ENCODE results near the gene SLC6A6.

The SLC6A6 gene

DNA sequence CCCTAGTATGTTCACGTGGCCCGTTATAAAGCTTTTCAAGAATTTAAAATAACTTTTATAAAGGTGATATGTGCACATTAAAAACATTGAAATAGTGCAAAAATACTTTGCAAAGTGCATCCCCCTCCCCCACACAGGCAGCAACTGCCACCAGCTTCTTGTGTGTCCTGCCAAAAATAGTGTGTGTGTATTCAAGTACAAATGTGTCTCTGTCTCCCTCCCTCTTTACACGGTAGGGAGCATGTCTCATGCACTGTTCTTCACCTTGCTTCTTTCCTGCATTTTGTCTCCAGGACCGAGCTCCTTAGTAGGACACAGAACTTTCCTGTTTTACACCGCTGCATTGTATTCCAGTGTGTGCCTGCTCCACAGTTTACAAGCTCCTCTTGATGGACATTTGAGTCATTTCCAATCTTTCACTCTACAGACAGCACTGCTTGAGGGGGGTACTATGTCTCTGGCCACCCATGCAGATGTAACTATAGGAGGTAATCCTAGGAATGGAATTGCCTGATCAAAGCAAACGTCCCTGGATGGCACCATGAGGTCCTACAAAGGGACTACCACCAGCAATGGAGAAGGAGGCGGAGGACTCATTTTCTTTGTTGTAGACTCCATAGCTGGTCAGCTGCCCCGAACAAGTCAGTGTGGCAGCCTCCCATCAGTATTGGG, 52.4 kb downstream of the SLC6A6 start:
- DNase-seq: no peak

DNA sequence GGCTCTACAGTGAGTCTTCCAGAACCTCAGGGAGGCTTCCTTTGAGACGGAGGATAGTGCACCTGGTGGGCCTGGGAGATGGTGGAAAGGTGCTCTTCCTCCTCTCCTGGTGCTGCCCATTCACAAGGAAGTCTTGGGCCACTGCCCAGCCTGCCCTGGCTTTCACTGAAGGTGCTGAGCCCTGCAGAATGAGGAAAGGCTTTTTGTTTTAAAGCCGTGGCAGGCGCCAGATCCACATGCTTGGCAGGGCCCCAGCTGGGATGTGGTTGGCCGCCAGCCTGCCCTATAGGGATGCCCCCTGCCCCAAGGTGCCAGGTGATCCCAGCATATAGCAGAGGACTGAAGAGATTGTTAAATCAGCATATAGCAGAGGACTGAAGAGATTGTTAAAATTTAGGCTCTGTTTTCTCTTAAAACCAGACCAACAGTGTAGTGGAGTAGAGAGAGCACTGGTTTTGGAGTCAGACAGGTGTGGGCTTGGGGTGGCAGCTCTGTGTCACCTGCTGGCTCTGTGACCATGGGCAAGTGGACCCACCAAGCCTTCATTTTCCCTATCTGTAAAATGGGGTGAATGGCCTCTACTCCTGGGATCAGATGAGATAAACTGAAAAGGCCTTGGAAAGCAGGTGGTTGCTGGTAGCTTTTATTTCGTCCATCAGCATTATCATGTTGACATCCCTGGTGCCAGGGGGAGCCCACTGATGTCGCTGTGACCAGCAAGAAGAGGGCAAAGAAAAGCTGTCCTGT, 53.3 kb downstream of the SLC6A6 start:
- peak; percentile 25 for DNase-seq

DNA sequence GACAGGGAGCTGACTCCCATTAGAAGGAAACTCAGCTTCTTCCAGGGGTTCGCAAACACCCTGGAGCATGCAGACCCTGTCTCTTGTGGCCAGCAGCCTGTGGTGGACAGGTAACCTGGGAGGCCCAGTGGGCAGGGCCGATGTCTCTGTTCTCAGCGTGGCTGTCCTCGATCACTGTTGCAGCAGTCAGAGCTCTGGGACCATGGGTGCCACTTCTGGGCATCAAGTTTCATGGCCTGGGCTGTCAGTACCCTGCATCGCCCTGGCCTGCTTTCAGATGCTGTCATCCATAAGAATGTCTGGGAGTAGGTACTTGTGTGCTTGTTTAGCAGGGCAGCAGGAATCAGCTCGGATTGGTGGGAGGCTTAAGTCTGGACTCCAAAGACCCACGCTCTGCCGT, 54.4 kb downstream of the SLC6A6 start:
- DNase-seq: no peak

DNA sequence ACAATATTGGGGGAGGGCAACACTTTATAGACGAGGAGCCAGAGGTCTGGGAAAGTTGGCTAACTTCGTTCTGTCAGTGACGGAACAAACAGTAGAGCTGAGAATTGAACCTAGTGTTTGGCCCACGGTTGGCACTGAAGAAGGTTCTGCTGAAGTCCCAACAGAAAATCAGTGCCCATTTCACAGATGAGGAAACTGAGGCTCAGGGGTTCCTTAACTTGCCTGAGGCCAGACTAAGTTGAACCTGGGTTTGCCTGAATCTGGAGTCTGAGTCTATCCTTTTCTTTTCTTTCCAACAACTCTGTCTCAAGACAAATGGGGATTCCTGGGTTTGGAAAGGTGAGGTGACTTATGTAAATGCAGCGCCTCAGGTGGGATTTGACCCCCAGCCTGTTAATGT, 55.1 kb downstream of the SLC6A6 start:
- no peak for DNase-seq

DNA sequence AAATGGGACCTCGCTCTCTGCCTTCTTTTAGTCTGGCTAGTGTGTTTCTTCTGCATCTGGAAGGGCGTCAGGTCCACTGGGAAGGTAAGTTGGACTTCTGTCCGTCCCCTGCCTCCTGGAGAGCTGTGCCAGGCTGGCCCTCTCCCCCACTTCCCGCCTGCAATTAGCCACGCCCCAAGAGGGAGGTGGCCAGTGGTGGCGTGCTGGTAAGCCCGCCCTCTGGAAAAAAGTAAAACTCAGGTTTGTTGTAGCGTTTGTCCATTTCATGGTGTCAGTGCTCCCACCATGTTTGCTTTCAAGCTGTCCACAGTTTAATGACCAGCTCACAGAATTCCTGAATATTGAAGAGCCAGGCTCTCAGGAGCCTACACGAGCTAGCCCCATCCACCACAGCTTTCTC, 55.6 kb downstream of the SLC6A6 start:
- DNase-seq: no peak

DNA sequence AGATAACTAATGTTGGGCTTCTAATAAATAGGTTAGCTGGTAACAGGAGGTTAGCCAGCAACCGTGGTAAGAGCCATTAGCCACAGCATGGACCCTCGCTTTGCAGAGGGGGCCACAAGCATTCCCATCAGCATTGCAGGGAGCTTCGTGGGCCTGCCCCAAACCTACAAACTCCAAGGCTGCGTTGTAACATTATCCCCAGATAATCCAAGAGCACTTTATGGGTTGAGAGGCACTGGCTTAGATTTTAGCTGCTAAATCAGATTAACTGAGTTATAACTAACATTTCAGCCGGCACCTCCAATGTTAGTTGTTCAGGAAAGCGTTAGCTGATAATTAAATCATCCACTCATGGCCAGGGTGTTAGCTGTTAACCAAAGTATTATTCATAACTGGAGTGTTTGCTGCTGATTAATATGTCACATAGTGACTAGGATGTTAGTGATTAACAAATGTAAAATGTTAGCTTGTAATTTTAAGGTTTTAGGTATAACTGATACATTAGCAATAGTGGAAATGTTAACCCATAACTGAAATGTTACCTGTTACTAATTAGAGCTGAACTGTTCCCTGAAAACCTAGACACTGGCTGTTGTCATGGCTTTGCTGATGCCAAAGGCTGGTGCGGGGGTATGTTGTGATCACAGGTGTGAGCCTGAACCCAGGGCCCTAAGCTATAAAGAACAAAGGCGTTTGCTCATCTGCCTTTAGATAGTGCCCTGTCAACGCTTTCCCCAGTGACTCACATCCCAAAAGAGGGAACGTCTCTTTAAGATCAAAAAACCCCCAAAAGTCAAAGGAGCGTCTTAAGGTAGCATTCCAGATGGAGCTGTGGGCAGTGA, 56.2 kb downstream of the SLC6A6 start:
- DNase-seq: no peak

DNA sequence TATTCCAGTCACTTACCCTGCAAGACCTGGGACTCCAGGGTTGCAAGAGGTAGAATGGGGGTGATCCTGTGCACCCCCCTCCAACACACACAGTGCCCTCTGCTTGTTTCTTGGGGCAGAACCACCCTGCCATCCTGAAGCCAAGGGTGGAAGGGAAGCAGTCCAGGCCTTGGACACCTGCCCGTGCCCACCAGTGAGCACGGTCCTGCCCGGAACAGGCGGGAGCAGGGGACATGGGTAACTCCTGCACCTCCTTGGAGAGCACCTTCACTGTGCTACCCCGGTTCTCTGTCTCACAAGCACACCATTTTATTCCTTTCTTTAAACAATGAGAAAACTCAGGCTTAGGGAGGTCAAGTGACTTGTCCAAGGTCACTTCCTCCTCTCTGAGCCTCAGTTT, 57.0 kb downstream of the SLC6A6 start:
- no peak for DNase-seq

DNA sequence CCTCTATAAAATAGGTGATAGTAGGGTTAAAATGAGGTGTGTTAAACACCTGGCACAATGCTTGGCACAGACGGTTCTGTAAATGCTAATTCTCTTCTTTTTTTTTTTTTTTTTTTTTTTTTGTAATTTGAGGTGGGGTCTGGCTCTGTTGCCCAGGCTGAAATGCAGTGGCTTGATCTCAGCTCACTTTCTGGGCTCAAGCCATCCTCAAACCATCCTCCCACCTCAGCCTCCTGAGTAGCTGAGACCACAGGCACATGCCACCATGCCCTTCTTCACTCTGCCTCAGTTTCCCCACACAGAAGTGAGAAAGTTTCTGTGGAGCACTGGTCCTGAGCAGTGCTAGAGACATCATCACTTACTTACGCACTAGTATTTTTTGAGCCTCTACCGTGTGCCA, 57.4 kb downstream of the SLC6A6 start:
- DNase-seq: no peak

DNA sequence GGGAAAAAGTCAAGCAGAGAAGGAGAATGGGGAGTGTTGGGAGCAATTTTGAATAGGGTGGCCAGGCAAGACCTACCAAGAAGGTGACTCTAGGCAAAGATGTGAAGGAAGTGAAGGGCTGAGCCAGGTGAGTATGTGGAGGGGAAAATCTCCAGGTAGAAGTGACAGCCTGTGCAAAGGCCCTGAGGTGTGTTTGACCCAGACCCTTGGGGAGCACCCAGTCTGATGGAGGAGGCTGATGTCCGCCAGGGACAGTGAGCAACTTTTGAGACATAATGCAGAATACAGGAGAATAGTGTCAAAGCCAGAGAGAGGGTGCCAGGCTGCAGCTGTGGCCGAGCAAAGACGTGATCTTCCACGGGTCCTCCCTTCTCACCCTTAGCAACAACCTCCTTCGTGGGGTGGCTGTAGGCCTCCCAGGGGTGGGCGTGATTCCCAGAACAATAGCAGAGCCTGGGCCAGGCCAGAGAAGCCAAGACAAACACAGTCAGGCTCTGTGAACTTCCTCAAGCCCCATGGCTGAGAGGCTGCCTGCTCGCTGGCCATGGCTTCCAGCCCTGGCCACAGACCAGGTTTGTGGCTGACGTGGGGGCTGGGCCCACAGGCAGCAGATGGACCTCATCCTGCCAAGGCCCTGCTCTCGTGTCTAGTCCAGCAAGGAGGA, 58.1 kb downstream of the SLC6A6 start:
- peak; percentile 78 for DNase-seq

DNA sequence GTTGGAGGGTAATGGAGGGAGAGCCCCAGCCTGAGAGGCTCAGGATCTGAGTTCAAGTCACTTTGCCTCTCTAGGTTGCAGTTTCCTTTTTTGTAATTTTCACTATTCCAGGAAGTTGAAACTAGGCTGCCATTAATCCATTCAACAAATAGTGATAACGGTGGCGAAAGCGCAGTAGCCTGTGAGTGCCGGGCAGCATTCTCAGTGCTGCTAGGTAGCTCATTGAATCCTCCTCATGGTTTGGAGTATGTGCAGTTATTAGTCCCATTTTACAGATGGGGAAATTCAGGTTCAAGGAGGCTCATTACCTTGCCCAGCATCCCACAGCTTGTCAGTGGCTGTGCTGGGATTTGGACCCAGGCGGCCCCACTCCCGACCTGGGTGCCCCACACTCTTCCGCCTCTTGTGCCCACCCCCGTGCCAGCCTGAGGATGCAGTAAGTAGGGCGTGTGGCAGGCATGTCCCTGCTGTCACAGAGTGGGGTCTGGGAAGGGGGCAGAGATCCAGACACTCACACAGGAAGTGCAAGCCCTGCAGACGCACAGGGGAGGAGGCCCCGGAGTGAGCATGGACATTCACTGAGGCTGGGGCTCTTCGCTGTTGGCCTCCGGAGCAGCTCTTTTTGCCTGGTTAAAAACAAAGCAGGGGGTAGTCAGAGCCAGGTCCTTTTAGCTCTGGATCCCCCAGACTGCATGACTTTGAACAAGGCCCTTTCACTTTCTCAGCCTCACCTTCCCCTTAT, 58.8 kb downstream of the SLC6A6 start:
- no peak for DNase-seq

DNA sequence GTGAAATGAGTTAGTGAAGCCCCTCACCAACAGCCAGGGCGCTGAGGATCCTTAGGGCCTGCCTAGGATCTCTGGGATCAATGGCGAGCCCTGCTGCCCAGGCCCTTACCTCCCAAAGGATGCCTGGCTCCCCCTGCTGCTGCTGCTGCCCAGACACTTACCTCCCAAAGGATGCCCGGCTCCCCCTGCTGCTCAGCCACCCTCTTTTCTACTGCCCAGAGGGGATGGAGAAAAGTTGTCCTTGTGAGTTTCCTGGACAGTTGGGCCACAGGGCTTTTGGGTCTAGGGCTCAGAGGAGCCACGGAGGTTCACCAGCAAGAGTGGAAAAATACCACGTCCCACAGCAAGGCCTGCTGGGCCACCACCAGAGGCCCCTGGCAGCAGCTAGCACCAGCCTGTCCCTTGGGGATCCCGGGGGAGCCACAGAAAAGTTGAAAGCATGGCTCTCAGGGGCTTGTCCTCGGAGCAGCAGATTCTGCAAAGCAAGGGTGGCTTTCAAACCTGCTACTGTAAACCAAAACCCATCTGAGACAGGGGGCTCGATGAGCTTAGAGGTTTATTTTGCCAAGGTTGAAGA, 59.4 kb downstream of the SLC6A6 start:
- peak; percentile 7 for DNase-seq

DNA sequence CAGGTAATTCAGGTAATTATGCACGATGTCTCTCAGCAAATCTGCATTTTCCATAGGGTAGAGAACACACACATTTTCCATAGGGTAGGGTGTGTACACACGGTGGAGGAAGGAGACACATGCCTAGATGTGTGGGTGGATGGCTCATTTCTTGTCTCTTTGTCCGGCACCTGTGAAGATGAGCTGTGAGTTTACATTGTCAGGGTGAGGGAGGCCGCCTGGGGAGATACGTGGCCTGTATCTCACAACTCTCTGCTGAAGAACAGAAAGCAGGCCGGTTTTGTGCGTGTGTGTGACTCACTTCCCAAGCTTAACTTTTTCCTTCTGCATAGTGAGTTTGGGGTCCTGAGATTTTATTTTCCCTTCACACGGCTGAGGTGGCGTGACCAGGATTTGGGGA, 60.3 kb downstream of the SLC6A6 start:
- DNase-seq: no peak

DNA sequence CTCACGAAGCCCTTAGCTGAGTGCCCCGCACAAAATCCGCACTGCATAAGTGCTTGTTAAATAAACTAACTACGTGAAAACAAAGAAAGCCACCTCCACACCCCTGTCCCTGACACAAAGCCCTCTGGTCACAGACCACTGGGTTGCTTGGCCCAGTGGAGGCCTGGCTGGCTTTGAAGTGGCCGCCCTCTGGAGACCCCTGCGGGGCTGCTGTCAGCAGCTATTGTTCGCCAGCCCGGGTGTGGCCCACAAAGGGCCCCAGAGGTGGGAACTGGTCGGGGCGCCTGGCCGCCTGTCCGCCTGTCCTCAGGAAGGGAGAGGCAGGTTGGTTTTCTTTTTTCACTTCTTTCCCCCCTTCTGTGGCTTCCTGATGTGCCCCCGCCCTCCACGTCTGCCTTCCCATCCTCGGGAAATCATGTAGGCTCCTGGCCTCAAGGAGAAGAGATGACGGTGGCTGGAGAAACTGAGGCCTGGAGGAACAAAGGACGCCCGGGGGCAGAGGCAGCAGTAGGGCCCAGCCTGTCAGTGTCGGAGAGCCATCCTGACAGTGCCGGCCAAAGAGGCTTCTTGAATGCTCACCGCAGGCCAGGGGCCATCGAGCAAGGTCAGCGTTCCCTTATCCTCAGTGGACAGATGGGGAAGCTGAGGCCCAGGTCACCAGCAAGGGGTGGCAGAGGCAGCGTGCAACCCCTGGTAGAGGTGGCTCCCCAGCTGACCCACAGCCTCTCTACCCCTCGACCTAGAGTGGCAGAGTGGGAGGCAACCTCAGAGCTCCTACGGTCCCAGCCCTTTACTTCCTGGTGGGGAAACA, 61.1 kb downstream of the SLC6A6 start:
- DNase-seq: no peak

DNA sequence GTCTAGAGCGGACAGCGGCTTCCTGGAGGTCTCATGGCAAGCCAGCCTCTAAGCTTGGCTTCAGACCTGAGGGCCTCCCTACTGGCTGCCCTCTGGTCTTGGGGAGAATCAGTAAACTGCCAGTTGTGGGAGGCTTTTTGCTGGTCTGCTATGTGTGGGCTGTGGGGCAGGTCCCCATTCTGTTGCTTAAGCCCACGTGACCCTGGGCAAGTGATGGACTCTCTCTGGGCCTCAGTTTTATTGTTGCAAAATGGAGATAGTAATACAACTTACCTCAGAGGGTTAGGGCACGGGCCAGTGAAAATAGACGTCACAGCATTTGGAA, 61.7 kb downstream of the SLC6A6 start:
- DNase-seq: no peak

DNA sequence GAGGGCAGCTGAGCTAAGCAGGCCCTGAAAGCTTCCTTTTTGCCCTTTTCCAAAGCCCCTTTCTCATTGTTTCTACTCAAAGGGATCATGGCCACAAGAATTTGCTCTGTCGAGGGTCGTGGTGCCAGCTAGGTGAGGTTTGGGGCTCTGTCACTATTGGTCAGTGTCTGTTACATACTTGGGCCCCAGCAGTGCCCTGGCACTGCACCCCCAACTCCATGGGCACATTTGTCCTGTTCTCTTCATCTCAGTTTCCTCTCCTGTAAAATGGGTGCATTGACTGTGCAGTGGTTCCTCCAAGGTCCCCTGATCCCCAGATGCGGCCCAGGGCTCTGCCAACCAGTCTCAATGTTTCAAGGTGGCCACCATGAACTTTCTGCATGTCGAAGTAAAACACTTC, 62.1 kb downstream of the SLC6A6 start:
- DNase-seq: no peak

DNA sequence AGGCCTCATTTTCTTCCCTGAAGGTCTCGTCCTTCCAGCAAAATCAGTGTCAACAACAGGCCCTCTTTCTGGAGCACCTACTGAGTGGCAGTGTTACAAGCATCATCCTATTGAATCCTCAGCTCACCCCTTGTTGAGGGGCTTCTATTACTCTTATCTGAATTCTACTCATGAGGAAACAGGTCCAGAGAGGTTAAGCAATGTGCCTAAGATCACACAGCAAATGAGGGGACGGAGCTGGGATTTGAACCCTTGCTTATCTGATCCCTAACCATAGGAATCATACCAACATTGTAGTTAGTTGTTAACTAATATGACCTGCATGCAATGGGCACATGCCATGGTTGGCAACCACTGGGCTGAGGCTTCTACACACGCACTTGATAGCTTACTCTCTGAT, 63.0 kb downstream of the SLC6A6 start:
- DNase-seq: no peak

DNA sequence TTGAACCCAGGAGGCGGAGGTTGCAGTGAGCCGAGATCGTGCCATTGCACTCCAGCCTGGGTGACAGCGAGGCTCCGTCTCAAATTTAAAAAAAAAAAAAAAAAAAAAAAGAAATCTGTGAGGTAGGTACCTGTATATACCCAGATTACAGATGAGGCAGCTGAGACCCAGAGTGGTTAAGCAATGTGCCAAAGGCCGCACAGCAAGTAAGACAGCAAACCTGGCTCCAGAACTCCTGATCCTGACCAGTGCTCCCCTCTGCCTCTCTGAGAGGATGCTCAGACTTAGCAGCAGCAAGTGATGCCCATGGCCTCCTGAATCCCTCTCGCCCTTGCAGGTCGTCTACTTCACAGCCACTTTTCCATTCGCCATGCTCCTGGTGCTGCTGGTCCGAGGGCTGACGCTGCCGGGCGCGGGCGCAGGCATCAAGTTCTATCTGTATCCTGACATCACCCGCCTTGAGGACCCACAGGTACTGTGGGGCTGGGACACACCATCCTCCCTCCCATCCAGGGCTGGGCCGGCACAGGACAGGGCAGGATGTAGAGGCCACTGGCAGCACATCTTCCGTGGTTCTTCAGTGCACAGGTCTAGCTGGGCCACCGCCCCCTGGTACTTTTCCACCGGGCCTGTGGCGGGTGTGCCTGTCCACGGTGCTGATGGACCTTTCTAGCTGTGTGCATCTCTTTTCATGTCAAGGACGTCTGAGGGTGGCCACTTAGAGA, 63.9 kb downstream of the SLC6A6 start:
- no peak for DNase-seq

DNA sequence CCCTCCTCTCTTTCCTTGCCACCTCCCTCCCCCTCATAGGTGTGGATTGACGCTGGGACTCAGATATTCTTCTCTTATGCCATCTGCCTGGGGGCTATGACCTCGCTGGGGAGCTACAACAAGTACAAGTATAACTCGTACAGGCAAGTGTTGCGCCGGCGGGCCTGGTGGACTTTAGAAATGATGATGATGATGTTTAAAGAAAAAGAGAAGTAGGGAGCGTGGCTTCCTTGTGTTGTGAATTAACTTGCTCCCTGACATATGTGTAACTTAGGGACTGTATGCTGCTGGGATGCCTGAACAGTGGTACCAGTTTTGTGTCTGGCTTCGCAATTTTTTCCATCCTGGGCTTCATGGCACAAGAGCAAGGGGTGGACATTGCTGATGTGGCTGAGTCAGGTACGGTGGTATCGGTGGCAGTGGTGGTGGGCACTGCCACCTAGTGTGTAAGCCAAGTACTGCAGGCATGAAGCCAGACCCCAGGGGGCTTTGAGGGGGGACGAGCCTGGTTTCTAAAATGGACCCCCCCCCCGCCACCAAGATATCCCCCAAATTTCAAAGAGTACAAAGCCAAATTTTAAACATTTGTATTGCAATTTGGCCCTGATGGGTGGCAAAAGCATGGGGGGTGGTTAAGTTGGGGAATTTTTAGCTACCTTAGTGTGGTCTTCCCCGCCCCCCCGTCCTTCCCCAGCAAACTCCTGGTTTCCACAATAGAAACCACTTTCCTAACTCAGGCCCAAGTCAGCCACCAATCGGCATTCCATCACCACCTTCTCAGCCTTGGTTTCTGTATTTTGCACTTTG, 65.6 kb downstream of the SLC6A6 start:
- peak; percentile 26 for DNase-seq

DNA sequence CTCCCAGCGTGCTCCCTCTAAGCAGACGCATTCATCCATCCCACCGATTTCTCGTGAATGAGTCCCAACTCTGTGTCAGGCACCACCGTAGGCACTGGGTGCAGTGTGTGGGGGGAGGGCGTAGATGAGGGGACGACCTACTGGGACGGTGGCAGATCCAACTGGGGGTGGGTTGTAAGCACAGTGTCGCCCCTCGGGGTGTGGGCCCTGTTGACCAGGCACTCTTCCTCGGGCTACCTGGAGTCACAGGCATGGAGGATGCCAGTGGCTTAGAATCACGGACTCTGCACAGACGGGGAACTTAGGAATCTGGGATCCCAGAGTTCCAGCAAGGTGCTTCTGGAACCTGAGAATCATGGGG, 66.2 kb downstream of the SLC6A6 start:
- no peak for DNase-seq

DNA sequence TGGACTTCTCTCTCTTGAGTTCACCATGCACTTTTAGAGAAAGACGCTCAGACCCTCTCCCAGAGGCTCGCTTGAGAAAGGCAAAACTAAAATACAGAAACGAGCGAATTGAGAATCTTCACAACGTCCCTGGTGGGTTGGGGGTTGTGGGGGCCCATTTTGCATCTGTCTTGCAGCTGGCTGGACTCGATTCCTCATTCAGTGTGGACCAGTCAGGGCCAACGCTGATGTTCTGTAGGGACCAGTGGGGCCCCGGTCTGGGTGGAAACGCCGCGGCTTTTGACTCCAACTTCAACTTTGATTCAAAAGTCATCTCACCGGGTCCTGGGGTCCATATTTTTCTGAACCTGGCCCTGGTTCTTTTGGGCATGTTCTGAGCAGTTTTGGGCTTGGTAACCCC, 68.1 kb downstream of the SLC6A6 start:
- DNase-seq: no peak

Measured in midbrain (tissue), 1 donor.